HG03439 (cell line): Measurements from ENCODE around the gene NXN.
"Not testable (repeated sequence)": the region's sequence is repeated elsewhere in the genome, so short reads cannot be mapped to it uniquely, and the experiment has no call there.

Experiments used
- ATAC-seq: cut with Tn5 transposase; IDR thresholded peaks from one replicate; pipeline ENCODE4 v1.9.1; 2021; ENCODE audit warnings: mild to moderate bottlenecking, moderate library complexity; ENCODE audit not compliant: unreplicated experiment

Gene NXN

DNA sequence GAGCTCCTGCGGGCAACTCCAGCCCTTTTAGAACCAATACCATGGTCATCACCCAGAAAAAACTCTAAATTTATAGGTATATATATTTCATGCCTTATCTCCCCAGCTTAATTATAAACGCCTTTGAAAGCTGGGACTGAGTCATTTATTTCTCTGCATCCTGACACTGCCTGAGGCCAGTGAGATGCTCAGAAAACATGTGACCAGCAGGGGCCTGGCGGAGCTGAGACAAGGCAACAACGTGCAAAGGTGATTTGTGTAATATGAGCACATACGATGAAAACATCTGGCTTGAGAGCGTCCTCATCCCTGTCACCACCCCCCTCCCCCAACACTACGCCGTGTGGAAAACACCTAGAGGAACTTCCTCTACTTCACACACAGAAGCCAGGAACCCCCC is 22.7 kb downstream of the NXN start:
- no peak for ATAC-seq

DNA sequence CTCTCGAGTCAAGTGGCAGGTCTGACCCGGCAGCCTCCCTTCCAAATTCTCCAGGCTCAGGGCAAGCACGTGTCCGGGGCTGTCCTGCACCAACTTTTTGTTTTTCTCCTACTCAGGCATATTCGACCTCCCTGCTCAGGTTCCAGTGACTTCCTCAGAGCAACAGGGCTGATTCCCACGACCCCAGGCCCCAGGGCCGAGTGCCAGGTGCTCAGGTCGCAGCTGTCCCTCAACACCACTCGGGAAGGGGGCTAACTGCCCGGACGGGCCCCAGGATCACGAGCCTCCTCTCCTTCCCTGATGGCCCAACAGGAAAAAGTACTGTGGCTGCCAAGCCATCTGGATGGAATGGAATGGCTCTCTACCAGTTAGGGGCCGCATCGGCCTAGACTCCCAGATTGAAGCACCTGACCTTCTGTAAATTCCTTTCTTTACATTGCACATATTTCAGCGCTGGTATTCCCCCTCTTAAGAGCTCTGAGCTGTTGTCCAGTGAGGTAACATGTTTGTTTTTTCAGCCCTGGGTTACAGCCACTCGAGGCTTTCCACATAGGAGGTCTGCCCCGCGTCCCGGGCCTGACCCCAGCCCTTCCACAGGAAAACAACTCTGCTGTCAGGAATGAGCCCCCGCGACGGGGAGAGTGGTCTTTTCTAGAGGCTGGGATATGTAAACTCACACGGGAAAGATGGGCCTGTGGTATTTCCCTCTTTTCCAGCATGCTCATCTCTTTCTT is 25.0 kb downstream of the NXN start:
- ATAC-seq, result no peak

DNA sequence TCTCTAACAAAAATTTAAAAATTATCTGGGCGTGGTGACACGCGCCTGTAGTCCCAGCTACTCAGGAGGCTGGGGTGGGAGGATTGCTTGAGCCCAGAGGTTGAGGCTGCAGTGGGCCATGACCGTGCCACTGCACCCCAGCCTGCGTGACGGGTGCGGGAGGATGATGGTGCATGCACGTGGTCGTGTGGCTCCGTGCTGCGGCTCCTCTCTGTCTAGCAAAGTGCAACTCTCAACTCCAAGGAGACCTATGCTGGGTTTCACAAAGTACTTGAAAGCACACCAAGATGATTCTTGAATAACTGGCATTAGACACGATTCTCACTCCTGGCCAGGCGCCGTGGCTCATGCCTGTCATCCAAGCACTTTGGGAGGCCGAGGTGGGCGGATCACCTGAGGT is 25.8 kb downstream of the NXN start:
- no peak for ATAC-seq

DNA sequence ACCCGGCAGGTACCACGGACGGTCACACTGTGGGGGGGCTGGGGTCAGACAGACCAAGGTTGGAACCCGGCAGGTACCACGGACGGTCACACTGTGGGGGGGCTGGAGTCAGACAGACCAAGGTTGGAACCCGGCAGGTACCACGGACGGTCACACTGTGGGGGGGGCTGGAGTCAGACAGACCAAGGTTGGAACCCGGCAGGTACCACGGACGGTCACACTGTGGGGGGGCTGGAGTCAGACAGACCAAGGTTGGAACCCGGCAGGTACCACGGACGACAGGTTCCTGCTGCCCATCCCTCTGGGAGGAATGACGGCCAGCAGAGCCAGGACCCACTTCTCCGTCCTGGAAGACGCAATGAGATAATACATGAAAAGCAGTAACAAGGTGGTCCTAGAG is 27.0 kb downstream of the NXN start:
- ATAC-seq, result not testable (repeated sequence)

DNA sequence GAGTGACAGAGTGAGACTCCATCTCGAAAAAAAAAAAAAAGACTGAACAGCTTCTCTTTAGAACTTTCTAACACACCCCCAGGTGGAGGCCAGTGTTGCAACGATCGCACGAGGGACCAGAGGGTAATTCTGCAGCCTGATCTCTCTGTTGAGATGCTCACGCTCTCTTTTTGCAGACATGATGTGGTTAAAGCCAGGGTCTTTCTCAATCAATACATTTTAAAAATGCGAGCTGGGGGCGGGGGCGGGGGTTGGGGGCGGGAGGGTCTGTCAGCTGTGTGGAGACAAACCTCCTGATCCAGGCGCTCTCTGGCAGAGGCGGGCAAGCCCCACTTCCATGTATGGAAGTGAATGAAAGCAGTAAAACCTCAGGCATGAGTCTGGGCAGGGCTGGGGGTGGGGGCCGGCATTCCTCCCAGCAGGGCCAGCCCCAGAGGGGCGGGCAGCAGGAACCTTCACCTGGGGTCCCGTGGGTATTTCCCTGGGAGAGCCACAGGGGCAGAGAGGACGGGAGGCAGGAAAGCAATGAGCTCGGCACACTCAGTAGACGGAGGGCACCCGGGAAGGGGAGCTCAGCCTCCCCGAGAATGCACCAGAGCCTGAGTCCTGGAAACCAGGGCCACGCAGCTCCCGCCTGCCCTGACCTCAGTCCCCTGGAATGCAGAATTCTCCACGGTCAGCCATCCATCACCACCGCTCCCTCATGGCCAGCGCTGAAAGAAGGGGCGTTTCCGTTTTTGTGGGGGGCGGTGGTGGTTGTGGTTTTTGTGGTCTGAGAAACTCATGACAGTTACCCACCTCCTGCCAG is 28.0 kb downstream of the NXN start:
- ATAC-seq, result no peak

DNA sequence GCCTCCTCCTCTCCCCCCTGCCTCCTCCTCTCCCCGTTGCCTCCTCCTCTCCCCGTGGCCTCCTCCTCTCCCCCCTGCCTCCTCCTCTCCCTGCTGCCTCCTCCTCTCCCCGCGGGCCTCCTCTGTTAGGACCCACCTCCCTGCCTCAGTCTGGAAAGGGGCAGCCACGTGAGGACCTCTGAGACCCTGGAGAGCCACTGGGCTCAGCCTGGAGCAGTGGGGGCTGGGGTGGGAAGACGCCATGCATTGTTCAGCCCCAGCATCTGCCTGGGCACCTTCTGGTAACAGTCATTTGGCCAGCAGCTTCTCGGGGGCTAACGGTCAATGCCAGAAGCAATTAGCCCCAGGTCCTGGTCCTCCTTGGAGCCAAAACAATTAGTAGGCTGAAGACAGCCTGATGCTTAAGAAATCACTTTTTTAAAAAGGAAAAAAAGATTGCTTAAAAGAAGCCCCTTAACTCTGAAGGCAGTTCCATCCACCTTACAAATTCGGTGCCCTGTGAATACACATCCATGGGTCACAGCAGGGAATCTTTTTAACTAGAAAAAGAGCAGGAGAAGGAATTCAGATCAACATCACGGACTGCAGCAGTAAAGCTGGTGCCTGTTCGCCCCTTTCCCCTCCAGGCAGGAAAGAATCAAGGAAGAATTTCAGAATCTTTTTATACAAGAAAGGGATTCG is 29.8 kb downstream of the NXN start:
- no peak for ATAC-seq

DNA sequence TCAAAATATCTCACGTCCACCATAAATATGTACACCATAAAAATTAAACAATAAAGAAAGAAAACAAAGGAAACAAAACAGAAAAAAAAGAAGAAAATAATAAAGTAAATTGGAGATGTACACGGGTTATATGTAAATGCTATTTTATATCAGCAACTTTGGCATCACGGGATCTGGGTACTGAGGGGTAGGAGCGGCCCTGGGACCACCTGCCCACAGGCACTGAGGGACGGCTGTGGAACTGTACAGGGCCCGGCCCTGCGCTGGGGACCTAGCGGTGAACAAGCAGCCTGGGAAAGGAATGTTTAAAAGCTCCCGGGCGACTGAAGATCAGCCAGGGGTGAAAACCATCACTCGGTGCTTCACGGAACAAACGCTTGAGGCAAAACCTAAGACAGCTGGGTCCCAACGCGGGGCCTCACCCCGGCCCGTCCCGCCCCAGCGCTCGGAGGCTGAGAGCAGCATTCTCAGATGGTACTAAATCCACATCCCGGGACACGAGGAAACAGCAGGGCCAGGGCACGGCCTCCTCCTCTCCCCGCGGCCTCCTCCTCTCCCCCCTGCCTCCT is 31.2 kb downstream of the NXN start:
- no peak for ATAC-seq

DNA sequence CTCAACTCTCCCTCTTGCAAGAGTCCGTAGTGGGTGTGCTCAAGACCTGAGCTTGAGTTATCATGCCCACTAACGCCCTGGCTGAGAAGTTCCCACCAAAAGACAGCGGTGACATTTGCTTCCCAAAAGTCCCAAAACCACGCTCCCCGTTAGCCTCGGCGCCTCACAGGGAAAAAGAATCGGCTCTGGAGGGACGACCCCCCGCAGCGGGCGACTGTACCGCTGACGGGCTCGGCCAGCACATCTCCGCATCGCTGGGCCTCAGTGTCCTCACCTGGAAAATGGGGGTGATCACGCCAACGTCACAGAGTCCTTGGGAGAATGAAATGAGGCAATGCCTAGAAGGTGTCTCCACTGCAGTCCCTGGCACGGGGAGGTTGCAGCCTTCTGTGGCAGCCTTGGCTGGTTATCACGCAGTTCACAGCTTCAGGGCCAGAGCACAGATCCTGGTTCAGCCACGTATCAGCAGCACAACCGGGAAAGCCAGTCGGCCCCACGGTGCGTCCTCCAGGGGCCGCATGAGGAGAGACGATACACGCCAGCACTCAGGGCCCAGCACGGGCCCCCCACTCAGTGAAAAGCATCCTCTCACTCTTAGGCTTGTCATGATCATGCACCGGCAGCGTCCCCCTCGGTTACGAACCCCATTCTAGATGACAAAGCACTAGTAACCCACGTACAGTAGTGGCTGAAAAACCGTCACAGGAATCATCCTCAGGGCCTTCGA is 32.9 kb downstream of the NXN start:
- no peak for ATAC-seq

DNA sequence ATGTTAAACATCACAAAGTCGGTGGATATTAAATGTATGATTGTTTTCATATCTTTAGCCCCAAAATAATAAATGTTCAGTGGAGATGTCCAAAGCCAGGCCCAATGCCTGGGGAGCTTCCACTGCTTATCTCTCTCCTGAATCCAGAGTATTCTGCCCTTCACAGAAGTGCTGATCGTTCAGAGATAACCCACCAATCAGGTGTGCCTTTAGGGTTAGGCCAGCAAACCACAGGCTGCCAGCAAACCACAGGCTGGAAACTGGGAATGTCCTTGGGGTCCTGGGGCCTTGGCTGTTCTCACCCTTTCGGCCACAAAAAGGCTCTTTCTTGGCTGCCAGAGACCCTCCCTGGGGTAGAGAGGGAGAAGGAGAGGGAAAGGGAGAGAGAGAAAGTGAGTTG is 33.9 kb downstream of the NXN start:
- ATAC-seq, result no peak

DNA sequence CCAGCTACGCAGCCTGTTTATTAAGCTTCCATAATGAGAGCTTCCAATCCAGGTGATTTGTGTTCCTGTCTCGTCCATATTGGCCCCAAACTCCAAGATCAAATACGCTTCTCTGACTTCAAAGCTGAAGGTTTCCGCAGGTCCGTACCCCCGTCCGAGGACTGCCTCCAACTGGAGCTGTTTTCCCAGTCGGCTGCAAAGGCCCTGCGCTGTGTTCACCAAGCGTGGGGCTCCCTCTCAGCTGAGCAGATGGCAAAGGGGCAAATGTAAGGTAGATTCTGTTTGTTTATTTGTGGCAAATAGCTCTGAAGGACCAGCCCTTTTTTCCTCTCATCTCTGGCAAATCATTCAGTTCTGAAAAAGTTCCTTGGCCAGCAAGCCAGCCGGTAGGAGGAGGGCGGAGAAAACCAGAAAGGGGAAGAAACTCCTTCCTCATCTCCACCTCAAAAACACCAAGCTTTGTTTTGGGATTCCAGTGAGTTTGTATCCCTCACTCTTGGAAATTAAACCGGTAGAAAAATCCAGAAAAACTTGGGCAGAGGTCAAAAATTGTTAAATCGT is 35.2 kb downstream of the NXN start:
- ATAC-seq, result no peak

DNA sequence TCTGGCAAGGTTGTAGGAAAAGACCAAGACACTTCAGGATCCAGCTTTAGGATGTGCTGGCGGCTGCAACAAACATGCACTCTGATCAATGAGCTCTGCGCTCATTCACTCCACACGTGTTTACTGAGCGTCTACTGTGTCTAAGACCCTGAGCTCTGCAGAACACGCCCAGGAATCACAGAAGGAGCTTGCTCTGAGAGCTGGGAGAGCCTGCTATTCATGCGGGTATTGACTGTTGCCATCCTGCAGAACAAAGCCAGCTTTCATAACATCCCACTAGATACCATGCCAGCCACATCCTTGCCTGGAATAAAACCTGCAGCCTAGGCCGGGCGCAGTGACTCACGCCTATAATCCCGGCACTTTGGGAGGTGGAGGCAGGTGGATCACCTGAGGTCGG is 44.1 kb downstream of the NXN start:
- ATAC-seq, result no peak

DNA sequence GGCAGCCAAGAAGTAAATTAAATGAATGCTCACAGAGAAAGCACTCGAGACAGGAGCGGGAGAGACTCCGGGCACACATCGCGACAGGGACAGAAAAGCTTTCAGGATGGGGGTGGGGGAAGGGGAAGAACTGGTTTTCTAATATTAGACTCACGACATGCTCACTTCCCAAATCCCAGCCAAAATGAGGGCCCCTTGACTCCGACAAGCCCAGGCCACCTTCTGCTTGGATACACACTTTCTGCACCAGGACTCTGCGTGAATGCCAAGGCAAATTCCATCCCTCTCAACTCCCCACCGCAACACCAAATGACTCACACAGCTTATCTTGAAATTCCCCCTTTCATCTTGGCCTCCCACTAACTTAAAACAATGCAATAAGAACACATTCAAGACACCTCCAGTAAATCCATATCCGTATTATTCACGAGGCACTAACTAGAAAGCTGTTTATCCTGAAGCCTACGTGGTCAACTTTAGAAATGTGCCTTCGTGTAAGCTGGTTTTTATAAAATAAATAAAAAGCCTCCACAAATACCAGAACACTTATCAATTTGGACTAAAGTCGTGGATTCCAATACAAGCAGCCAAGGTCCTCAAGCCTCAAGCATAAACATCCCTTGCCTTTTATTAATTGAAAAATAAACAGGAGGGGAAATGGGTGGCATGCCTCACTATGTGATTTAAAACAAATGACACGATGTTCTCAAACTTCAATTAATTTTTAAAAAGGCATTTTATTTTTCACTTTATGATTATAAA is 46.1 kb downstream of the NXN start:
- no peak for ATAC-seq

DNA sequence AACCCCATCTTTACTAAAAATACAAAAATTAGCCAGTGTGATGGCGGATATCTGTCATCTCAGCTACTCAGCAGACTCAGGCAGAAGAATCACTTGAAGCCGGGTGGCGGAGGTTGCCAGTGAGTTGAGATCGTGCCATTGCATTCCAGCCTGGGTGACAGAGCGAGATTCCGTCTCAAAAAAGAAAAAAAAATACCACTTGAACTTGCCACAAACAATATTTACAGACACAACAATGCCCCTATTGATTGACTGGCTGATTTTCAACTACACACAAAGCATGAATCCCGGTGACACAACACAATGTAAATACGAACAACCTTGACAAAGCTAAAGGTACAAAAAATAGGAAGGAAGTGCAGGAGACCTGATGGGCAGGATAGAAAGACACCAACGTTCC is 49.3 kb downstream of the NXN start:
- ATAC-seq, result no peak

DNA sequence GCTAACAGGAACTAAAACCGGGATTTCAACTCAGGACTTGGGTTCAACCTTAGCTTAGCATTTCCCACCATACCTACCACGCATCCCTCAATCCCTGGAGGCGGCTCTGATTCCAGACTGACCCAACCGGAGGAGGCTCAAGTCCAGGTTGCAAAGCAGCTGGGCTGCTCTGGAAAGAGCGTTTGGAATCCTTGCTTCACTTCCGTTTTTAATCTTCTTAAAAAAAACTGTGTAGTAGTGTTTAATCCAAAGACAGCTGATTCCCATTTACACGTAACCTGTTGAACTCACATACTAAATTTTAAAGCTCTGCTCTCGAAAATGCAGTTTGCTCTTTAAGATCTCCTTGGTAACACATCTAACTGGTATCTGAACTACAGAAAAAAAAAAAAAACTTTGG is 50.0 kb downstream of the NXN start:
- ATAC-seq, result no peak

DNA sequence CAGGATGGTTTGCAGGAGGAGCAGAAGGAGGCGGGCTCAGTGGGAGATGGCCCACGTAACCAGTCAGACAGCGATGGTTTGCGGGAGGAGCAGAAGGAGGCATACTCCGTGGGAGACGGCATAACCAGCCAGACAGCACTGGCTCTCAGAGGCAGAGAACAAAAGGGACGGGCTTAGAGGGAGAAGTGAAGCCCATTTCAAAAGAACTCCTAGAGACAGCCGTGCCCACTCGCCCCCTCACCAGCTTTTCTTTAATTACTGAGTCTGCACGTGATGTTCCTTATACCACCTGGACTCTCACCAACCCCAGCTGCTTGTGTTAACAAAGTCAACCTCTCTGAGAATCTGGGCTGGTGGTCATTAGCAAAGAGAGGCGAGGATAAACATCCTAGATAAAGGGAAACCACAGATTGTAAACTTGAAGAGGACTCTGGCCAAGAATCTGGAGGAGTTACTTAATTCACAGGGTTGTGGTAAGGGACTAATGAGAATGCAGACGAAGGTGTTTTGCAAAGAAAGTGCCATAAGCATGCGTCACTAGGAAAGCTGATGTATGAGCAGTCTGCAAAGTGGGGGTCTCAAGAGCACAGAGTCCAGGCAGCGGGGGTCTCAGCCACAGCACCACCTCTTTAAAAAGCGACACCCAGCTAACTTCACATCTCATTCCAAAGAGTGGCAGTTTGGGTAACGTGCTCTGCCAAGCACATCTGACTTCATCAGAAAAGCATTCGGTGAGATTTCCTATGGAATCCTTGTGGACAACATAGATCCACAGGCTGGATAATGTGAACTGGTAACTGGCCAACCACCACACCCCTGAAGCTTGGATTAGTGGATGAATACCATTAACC is 51.7 kb downstream of the NXN start:
- no peak for ATAC-seq

DNA sequence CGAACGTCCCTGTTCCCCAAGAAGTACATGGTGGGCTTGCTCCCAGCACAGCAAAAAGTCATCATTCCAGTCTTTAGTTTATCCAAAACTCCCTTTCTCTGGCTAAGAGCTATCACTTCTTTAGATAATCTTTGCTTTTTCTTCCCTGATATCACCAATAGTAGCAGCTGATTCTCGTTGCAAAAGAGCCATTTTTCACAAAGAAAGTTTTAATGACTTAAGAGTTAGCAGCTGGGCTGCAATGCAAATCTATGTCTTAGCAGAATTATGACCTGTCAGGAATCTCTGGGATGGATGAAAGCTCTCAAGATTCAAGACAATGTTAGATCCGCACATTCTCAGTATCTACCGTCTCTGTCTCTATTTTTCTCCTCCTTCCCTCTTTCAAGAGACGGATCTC is 53.8 kb downstream of the NXN start:
- no peak for ATAC-seq

DNA sequence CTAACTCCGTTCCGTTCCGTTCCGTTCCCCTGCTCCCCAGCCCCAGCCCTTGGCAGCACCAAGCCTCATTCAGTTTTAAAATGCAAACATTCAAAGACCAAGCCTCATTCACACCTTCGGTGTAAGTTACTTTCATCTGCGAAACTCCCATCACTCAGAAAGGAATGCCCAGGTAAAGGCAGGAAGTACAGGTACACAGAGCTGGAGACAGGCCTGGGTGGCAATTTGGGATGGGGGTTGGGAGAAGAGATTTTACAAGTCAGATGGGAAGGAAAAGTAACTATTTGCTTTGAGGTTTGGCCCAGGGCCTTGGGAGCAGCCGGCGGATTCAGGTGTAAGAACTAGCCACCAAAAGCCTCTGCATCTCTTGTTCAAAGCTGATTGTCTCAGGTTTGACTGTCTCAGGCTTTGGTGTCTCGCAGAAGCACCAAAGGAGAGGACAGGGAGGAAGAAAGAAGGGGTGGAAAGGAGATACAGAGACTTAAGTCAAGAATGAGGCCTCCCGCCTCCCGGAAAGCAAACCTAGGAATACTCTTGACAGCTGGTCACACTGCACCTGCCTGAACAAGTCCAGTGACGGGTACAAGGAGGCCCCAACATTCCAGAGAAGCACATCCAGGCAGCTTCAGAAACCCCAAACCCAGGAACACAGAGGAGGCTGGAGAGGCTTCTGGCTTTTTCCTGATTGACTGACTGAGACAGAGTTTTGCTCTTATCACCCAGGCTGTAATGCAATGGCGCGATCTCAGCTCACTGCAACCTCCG is 54.7 kb downstream of the NXN start:
- no peak for ATAC-seq

DNA sequence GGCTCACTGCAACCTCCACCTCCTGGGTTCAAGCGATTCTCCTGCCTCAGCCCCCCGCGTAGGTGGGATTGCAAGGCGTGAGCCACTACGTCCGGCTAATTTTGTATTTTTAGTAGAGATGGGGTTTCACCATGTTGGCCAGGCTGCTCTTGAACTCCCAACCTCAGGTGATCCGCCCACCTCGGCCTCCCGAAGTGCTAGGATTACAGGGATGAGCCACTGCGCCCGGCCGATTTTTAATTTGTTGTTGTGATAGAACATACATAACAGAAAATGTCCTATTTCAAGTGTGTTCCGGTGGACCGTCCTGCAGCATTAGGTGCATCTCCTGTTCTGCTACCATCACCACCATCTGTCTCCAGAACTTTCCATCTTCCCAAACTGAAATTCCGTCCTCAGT is 55.3 kb downstream of the NXN start:
- ATAC-seq, result not testable (repeated sequence)
